Measurements from ENCODE around the gene NACAD.

Gene NACAD

GRCh38 chr7:45089341-45089891, 647 bp upstream of the NACAD start:
- DNase-seq, result peak; percentile 91

GRCh38 chr7:45088146-45088701, 545 bp downstream of the NACAD start:
- no peak for DNase-seq

GRCh38 chr7:45087301-45088145, 1.2 kb downstream of the NACAD start:
- DNase-seq, result no peak

- no peak for DNase-seq
Measured at GRCh38 chr7:45086331-45087065, 2.3 kb downstream of the NACAD start.

GRCh38 chr7:45085619-45086200, 3.1 kb downstream of the NACAD start:
- no peak for DNase-seq

GRCh38 chr7:45084901-45085618, 3.7 kb downstream of the NACAD start:
- DNase-seq, result no peak

GRCh38 chr7:45084336-45084735, 4.4 kb downstream of the NACAD start:
- DNase-seq, result no peak

GRCh38 chr7:45082831-45083331, 5.9 kb downstream of the NACAD start:
- no peak for DNase-seq

- DNase-seq, result no peak
Measured at GRCh38 chr7:45082031-45082830, 6.5 kb downstream of the NACAD start.

GRCh38 chr7:45081670-45081974, 7.1 kb downstream of the NACAD start:
- DNase-seq, result no peak

- no peak for DNase-seq
Measured at GRCh38 chr7:45080958-45081669, 7.7 kb downstream of the NACAD start.

- no peak for DNase-seq
Measured at GRCh38 chr7:45080265-45080957, 8.4 kb downstream of the NACAD start.

- no peak for DNase-seq
Measured at GRCh38 chr7:45078125-45078681, 10.6 kb downstream of the NACAD start.

GRCh38 chr7:45077579-45077978, 11.2 kb downstream of the NACAD start:
- no peak for DNase-seq

- DNase-seq, result no peak
Measured at GRCh38 chr7:45076946-45077345, 11.8 kb downstream of the NACAD start.

- no peak for DNase-seq
Measured at GRCh38 chr7:45075871-45076796, 12.6 kb downstream of the NACAD start.

GRCh38 chr7:45075355-45075644, 13.5 kb downstream of the NACAD start:
- DNase-seq, result no peak

GRCh38 chr7:45074528-45075354, 14.0 kb downstream of the NACAD start:
- no peak for DNase-seq
